Measurements from ENCODE around the gene RASAL2.

Gene RASAL2

GRCh38 chr1:178452013-178452412, 358.1 kb downstream of the RASAL2 start:
- ChIA-PET CTCF (no interaction called here), POLR2A (no interaction called here)
- H3K4me3 ChIP-seq (ENCODE audit: low read depth, low read length) = no peak overlapping the region
- DNase-seq (ENCODE audit: low read depth, low spot score) = no peak
- TF ChIP-seq, protein P1, sequence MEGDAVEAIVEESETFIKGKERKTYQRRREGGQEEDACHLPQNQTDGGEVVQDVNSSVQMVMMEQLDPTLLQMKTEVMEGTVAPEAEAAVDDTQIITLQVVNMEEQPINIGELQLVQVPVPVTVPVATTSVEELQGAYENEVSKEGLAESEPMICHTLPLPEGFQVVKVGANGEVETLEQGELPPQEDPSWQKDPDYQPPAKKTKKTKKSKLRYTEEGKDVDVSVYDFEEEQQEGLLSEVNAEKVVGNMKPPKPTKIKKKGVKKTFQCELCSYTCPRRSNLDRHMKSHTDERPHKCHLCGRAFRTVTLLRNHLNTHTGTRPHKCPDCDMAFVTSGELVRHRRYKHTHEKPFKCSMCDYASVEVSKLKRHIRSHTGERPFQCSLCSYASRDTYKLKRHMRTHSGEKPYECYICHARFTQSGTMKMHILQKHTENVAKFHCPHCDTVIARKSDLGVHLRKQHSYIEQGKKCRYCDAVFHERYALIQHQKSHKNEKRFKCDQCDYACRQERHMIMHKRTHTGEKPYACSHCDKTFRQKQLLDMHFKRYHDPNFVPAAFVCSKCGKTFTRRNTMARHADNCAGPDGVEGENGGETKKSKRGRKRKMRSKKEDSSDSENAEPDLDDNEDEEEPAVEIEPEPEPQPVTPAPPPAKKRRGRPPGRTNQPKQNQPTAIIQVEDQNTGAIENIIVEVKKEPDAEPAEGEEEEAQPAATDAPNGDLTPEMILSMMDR (IDR thresholded peaks at IDR 0.05; ENCODE audit: insufficient read depth, low read length, missing control alignments) = no peak

- ChIA-PET CTCF (no interaction called here), POLR2A (no interaction called here)
- no peak for DNase-seq (ENCODE audit: low read depth, low spot score)
- H3K4me3 ChIP-seq (ENCODE audit: low read depth, low read length) = no peak overlapping the region
- TF ChIP-seq, protein P1 (IDR thresholded peaks at IDR 0.05; ENCODE audit: insufficient read depth, low read length, missing control alignments) = no peak
These were observed 362.6 kb downstream of the RASAL2 start for GRCh38 chr1:178456472-178456871.

GRCh38 chr1:178457651-178458050, 363.7 kb downstream of the RASAL2 start:
- DNase-seq (ENCODE audit: low read depth, low spot score) = no peak
- CTCF ChIA-PET = interaction anchor here (1.4 kb wide), 1 partner anchor 17 kb away, joined by 3 read pairs; no protein-coding TSS in a partner anchor
- TF ChIP-seq, protein P1 (IDR thresholded peaks at IDR 0.05; ENCODE audit: insufficient read depth, low read length, missing control alignments) = no peak
- POLR2A ChIA-PET = no interaction called here
- no peak overlapping the region for H3K4me3 ChIP-seq (ENCODE audit: low read depth, low read length)

GRCh38 chr1:178458203-178458602, 364.3 kb downstream of the RASAL2 start:
- ChIA-PET CTCF (interaction anchor here (1.4 kb wide), 1 partner anchor 17 kb away, joined by 3 read pairs; no protein-coding TSS in a partner anchor), POLR2A (no interaction called here)
- TF ChIP-seq, protein P1 (IDR thresholded peaks at IDR 0.05; ENCODE audit: insufficient read depth, low read length, missing control alignments) = no peak
- no peak overlapping the region for H3K4me3 ChIP-seq (ENCODE audit: low read depth, low read length)
- no peak for DNase-seq (ENCODE audit: low read depth, low spot score)

DNA sequence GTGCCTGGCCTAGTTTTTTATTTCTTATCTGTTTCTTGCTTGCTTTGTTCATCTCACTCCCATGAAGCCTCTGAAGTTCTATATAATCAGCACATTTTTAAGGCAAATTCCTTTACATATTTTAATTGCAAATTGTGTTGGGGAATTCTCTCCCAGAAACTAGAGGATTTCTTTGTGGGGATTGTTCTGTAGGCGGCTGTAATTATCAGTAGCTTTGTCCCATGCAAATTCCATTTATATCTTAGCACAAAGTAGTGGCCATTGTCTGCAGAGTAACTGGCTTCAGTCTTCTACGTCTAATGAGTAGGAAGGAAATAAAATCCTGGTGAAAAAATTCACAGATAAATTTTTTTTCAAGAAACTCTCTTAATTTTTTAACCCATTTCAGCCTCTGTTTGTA, 367.2 kb downstream of the RASAL2 start:
- DNase-seq (ENCODE audit: low read depth, low spot score) = no peak
- ChIA-PET CTCF (interaction anchor here (1.9 kb wide), 1 partner anchor 161 kb away, joined by 5 read pairs; no protein-coding TSS in a partner anchor), POLR2A (no interaction called here)
- no peak overlapping the region for H3K4me3 ChIP-seq (ENCODE audit: low read depth, low read length)
- TF ChIP-seq, protein P1 (IDR thresholded peaks at IDR 0.05; ENCODE audit: insufficient read depth, low read length, missing control alignments) = no peak

GRCh38 chr1:178461701-178462100, 367.8 kb downstream of the RASAL2 start:
- no peak overlapping the region for H3K4me3 ChIP-seq (ENCODE audit: low read depth, low read length)
- POLR2A ChIA-PET = no interaction called here
- CTCF ChIA-PET = interaction anchor here (1.9 kb wide), 1 partner anchor 162 kb away, joined by 5 read pairs; no protein-coding TSS in a partner anchor
- no peak for DNase-seq (ENCODE audit: low read depth, low spot score)
- TF ChIP-seq, protein P1 (IDR thresholded peaks at IDR 0.05; ENCODE audit: insufficient read depth, low read length, missing control alignments) = no peak
